Measurements from ENCODE around the gene RASSF6.

GRCh38 chr4:73589261-73589847, 30.9 kb downstream of the RASSF6 start:
- TF ChIP-seq CTCF (IDR thresholded peaks at IDR 0.05; ENCODE audit: low read depth, low read length) = no peak
- no peak for TF ChIP-seq POLR2A (IDR thresholded peaks at IDR 0.05; ENCODE audit: extremely low read depth, insufficient read length)
